ENCODE results near the gene CTCF.

DNA sequence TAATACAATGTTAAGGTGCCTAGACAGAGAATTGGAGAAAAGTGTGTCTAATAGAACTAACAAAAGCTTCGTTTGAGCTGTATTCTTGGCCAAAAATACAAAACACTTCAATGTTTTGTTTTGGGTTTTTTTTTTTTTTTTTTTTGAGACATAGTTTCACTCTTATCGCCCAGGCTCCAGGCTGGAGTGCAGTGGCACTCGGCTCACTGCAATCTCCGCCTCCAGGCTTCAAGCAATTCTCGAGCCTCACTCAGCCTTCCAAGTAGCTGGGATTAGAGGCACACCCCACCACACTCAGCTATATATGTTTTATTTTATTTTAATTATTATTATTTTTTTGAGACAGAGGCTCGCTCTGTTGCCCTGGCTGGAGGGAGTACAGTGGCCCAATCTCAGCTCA is 44.3 kb downstream of the CTCF start:
- TF ChIP-seq RB1 (IDR thresholded peaks at IDR 0.05; ENCODE audit: borderline replicate concordance) (no peak), MTA3 (IDR thresholded peaks at IDR 0.05; ENCODE audit: borderline replicate concordance, low read length) (no peak), NR2C2 (IDR thresholded peaks at IDR 0.05; ENCODE audit: borderline replicate concordance, control insufficient read depth, insufficient read length, low read depth) (no peak), POLR2AphosphoS5 (IDR thresholded peaks at IDR 0.05; ENCODE audit: low read length) (no peak), POLR2A (IDR thresholded peaks at IDR 0.05; ENCODE audit: low read depth, low read length) (no peak), SREBF2 (IDR thresholded peaks at IDR 0.05; ENCODE audit: low read length) (no peak), PAX5 (IDR thresholded peaks at IDR 0.05; ENCODE audit: borderline replicate concordance, low read depth, low read length) (no peak), TAF1 (IDR thresholded peaks at IDR 0.05; ENCODE audit: borderline replicate concordance, low read depth, low read length) (no peak), SUZ12 (IDR thresholded peaks at IDR 0.05; ENCODE audit: unreplicated experiment) (no peak)
